Stimulated activated CD4-positive, alpha-beta T cell treated with anti-CD3 and anti-CD28 coated beads, Interleukin-1b, Interleukin-23, amount 100 ng/mL, for 4 hours (primary cell): Measurements from ENCODE around the gene ATP8A2.
"Not testable (repeated sequence)": the region's sequence is repeated elsewhere in the genome, so short reads cannot be mapped to it uniquely, and the experiment has no call there.

Source experiments
- DNase-seq, 2 donors: peaks; one replicate each; pipeline ENCODE4 v3.0.0-alpha.2; 2020; ENCODE audit warnings: low read depth in 2 of 2

The ATP8A2 gene

GRCh38 chr13:25541434-25542123 lies 169.8 kb downstream of the ATP8A2 start:
- DNase-seq: no peak

- not testable (repeated sequence) for DNase-seq
Observed at GRCh38 chr13:25548991-25549390, 177.2 kb downstream of the ATP8A2 start.

DNA sequence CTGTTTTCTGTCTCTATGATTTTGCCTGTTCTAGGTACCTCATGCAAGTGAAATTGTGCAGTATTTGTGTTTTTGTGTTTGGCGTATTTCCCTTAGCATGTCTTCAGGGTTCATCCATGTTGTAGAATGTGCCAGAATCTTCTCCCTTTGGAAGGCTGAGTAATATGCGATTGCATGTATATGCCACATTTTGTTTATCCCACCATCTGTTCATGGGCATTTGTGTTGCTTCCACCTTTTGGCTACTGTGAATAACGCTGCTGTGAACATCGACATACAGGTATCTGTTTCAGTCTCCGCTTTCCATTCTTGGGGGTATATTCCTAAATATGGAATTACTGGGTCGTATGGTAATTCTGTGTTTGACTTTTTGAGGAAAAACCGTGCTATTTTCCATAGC lies 190.0 kb downstream of the ATP8A2 start:
- DNase-seq: no peak

GRCh38 chr13:25570185-25570584 lies 198.4 kb downstream of the ATP8A2 start:
- DNase-seq: no peak

GRCh38 chr13:25571237-25571636 lies 199.5 kb downstream of the ATP8A2 start:
- DNase-seq: no peak

- not testable (repeated sequence) for DNase-seq
Observed at GRCh38 chr13:25572171-25572570, 200.4 kb downstream of the ATP8A2 start.

DNA sequence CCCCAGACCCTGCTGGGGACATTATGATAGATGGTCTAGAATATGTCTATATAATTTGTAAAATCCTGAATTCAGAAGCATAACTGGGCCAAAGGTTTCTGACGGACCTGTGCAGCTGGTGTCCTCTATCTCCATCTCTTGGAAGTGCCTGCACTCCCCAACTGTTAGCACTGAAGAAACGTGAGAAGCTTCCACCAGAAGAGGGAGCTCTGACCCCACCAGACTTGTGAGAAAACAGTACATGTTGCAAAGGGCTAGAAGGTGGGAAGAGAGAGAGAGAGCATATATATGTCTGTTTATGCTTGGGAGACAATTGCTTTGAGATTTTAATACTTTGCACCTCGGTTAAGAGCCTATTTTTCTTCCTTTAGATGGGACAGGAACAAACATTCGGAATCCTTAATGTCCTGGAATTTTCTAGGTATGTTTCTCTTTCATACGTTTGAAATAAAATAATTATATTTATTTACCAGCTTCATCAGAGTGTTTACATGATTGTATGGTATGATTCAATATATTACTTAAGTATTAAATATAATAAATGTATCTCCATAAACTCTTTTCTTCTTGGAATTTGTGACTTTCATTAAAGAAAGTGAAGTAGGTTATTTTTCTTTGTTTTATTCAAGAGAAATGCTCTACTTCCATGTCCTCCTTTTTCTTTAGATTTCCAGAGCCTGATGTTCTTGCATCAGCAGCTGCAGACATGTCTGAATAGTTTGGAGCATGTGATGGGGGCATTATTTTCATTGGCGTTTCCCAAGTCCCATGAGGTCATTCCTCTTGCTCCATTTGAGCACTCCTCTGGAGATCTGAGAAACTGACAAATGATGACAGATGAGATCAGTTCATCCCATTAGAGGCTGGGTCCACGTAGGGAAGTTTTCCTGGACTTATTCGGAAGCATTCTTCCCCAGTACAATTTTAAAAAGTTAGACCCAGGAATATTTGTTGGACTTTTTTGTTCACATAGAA lies 202.9 kb downstream of the ATP8A2 start:
- peak; percentile 46 to 68 for DNase-seq

GRCh38 chr13:25575562-25575961 lies 203.8 kb downstream of the ATP8A2 start:
- no peak for DNase-seq

- no peak for DNase-seq
Observed at GRCh38 chr13:25578526-25578925, 206.8 kb downstream of the ATP8A2 start.

GRCh38 chr13:25579221-25579620 lies 207.4 kb downstream of the ATP8A2 start:
- DNase-seq: no peak

- DNase-seq: no peak
Observed at GRCh38 chr13:25581351-25581750, 209.6 kb downstream of the ATP8A2 start.

DNA sequence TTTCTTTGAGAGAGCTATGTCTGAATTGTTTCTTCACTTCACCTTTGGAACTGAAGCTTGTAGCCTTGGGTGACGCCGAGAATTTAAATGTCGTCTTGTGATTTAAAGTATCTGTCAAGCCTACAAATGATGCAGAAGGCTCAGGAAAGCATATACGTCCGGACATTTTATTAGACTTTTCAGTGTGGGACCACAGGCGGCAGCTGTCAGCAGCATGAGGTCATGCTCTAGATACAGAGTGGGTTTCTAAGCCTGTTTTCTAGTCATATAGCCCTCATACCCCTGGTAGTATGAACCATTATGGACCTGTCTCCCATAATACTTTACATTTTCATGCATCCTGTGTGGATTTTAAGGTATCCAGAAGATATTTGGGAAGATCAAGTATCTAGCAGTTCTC lies 212.3 kb downstream of the ATP8A2 start:
- DNase-seq: no peak

GRCh38 chr13:25585000-25585399 lies 213.2 kb downstream of the ATP8A2 start:
- no peak for DNase-seq

DNA sequence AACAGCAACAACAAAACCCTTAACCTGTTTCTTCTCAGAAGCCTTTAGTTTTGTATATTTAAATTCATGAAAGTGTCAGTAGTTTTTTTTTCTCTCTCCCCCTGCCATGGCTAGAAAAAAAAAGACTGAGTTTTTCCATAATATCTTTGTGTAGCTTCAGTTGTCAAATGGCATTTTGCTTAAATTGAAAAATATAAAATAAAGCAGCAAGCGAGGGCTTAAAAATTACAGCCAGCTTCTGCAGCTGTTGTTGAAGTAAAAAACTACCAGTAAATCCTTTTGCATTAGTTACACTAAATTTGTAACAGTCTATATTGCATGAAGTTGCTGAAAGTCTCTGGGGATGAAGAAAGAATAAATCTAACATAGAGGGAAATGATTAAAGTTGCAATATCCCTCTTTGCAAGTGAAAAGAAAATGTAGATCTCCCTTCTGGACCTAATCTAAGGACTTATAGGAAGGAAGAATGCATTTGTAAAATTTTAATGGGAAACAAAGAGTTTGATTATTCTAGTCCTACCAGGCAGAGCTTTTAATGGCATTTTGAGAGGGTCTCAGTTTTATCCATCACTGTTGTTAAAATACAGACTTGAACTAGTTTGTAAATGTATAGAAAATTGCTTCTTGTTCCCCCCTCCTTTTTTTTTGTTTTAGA lies 215.7 kb downstream of the ATP8A2 start:
- DNase-seq: no peak

DNA sequence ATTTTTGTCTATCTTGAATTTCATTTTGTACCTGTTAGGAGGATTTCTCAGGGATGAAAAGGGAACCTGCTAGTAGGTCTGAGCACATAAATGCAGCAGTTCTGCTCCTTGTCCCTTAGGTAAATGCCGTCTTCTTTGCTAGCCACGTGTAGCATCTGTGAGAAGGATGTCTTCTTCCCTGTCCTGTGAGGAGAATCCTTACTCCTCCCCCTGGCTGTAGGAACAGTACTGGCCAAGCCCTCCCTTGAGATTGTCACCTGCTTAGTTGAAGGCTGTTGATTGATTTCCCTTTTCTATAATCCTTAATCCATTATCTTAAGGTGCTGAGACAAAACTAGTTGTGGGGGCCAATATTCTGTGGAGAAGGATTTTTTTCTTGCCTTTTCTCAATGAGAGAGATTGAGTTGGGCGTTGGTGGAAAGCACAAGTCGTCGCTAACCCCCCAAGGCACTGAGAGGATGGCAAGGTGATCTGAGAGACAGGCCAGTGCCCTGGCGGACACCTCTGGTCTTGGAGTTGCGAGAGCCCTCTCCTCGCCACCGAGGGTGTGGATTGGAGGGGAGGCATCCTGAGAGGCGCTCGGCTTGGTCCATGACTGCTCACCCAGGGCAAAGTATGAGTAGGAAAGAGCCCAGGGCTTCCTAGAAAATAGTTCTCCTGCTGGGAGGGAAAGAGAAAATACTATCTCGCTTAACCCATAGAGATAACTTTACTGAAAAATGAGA lies 216.7 kb downstream of the ATP8A2 start:
- DNase-seq: no peak

DNA sequence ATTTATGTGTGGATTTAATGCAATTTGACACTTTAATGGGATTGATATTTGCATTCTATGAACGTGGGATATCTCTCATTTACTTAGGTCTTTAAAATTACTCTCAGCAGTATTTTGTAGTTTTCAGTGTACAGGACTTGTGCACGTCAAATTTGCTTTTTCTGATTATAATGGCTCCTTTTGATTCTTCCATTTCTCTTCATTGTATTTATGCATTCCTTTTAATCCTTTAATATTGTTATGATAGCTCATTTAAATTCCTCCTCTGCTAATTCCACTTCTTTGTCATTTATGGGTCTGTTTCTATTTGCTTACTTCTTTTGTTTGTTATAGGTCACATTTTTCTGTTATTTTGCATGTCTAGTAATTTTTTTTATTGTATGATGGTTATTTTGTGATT lies 226.6 kb downstream of the ATP8A2 start:
- no peak for DNase-seq

GRCh38 chr13:25602176-25602575 lies 230.4 kb downstream of the ATP8A2 start:
- DNase-seq: no peak

DNA sequence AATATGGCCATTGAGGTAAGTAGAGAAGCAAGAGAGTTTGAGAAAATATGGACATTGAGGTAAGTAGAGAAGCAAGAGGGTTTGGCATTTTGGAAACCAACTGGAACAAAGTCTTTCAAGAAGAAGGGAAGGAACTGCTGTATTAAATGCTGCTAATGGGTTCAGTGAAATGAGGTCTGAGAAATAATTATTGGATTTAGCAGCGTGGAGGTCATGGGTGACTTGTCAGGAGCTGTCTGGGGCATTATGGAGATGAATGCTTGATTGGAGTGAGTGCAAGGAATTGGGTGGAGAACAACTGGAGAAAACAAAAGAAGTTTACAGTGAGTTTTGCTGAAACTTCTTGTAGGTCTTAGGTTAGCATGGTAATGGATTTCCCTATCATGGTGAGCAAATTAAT lies 232.3 kb downstream of the ATP8A2 start:
- no peak for DNase-seq

DNA sequence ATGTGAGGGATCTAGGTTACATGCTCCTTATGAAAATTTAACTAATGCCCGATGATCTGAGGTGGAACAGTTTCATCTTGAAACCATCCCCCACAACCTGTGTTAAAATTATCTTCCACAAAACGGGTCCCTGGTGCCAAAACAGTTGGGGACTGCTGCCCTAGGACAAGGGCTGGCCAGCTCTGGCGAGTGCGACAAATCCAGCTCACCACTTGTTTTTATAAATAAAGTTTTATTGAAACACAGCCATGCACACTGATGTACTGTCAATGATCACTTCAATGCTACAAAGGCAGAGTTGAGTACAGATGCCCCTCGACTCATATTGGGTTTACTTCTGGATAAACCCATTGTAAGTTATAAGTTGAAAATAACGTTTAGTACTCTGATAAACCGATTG lies 235.3 kb downstream of the ATP8A2 start:
- no peak for DNase-seq

DNA sequence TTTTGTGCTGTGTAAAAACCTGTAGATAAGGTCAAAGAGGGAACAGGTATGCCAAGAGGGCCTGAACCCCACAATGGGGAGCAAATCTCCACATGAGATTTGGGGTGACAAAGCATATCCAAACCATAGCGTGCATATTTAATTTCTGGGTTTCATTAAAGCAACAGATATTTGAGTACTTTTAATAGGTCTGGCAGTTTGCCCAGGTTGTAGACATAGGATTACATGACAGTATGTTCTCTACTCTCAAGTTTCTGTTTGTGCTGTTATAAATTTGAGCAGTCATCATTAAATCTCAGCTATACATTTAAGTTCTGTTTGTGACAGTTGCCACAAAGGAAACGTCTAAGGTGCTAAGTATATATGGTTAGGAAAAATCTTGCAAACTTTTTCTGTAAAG lies 236.4 kb downstream of the ATP8A2 start:
- DNase-seq: no peak

- DNase-seq: no peak
Observed at GRCh38 chr13:25616674-25617073, 244.9 kb downstream of the ATP8A2 start.

- DNase-seq: no peak
Observed at GRCh38 chr13:25619897-25620296, 248.1 kb downstream of the ATP8A2 start.
